Common myeloid progenitor, CD34-positive (primary cell): ENCODE results near the gene KLHL26.
"Not testable (repeated sequence)": the region's sequence is repeated elsewhere in the genome, so short reads cannot be mapped to it uniquely, and the experiment has no call there.

ENCODE experiments used
- CTCF ChIA-PET: fragments of 350-600 bp; sonication (Branson Sonifier 250); formaldehyde crosslinking; loops from one replicate; lab custom pipeline; 2021; ENCODE audit warnings: antibody characterized with exemption; lab: Charles Lee
- POLR2A ChIA-PET: fragments of 350-600 bp; sonication (Branson Sonifier 250); formaldehyde crosslinking; loops from one replicate; lab custom pipeline; 2021; ENCODE audit warnings: antibody characterized with exemption; lab: Charles Lee
- DNase-seq, 3 donors: peaks; one replicate each; pipeline versions ENCODE4 v3.0.0 to v3.0.0-alpha.2; 2013
- H3K27ac ChIP-seq, 2 experiments: 1 replicate in 1 of 2; 2 replicates in 1 of 2; pipeline ENCODE4 v1.7.0; 2013; ENCODE audit warnings: inconsistent platforms in 2 of 2, low read length in 2 of 2, mild to moderate bottlenecking in 2 of 2, low read depth in 1 of 2, moderate library complexity in 1 of 2; ENCODE audit not compliant: severe bottlenecking in 2 of 2, insufficient read depth in 1 of 2, poor library complexity in 1 of 2
- H3K27me3 ChIP-seq, 5 experiments: replicated peaks in 2 of 5; 1 replicate in 3 of 5; 2 replicates in 2 of 5; pipeline versions ENCODE4 v1.6.1 to v1.7.0; 2013; ENCODE audit warnings: low read length in 4 of 5, mild to moderate bottlenecking in 2 of 5, moderate library complexity in 2 of 5, inconsistent platforms in 1 of 5; ENCODE audit not compliant: insufficient read depth in 5 of 5, control insufficient read depth in 4 of 5
- H3K36me3 ChIP-seq, 4 experiments: 1 replicate in 2 of 4; 2 replicates in 2 of 4; pipeline versions ENCODE4 v1.6.1 to v1.7.0; 2013; ENCODE audit warnings: low read length in 3 of 4, control low read depth in 1 of 4, mild to moderate bottlenecking in 1 of 4; ENCODE audit not compliant: control insufficient read depth in 4 of 4, insufficient read depth in 4 of 4
- H3K4me1 ChIP-seq, 4 experiments: 1 replicate in 3 of 4; 2 replicates in 1 of 4; pipeline versions ENCODE4 v1.6.1 to v1.7.1; 2013; ENCODE audit warnings: low read length in 3 of 4, mild to moderate bottlenecking in 3 of 4, control low read depth in 1 of 4, inconsistent platforms in 1 of 4, moderate library complexity in 1 of 4; ENCODE audit not compliant: control insufficient read depth in 4 of 4, insufficient read depth in 4 of 4; ENCODE audit errors: control extremely low read depth in 1 of 4
- H3K4me3 ChIP-seq, 7 experiments: 1 replicate in 4 of 7; 2 replicates in 3 of 7; pipeline versions ENCODE4 v1.5.1 to v1.7.0; 2013; ENCODE audit warnings: mild to moderate bottlenecking in 7 of 7, low read length in 6 of 7, moderate library complexity in 6 of 7, inconsistent platforms in 2 of 7, low read depth in 2 of 7, control low read depth in 1 of 7; ENCODE audit not compliant: insufficient read depth in 4 of 7, control insufficient read depth in 1 of 7; ENCODE audit errors: extremely low read depth in 1 of 7
- H3K9me3 ChIP-seq, 5 experiments: 1 replicate in 4 of 5; 2 replicates in 1 of 5; pipeline versions ENCODE4 v1.6.1 to v1.7.1; 2013; ENCODE audit warnings: low read length in 4 of 5, mild to moderate bottlenecking in 2 of 5, inconsistent platforms in 1 of 5, low read depth in 1 of 5, moderate library complexity in 1 of 5; ENCODE audit not compliant: control insufficient read depth in 4 of 5, insufficient read depth in 2 of 5; ENCODE audit errors: control extremely low read depth in 1 of 5
- WGBS: methylation state at CpG from one replicate; pipeline ENCODE4 v1.1.5; 2013; ENCODE audit not compliant: insufficient coverage; 5-methylcytosine and 5-hydroxymethylcytosine counted together

KLHL26 gene

DNA sequence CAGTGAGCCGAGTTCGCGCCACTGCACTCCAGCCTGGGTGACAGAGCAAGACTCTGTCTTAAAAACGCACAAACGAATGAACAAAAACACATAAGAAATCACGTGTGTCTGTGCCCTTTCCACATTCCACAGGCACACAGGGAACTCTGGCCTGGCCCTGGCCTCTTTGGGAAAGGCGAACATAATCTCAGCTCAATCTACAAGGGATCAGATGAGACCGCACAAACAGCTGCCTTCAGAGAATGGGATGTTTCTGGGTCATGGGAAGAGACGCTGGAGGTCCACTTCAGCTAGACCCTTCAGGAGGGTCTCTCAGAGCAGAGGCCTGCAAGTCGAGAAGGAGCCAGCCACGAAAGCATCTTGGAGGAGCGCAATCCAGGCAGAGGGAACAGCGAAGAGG lies 40.3 kb downstream of the KLHL26 start:
- H3K27ac ChIP-seq, result no peak overlapping the region
- H3K27me3 ChIP-seq, result no peaks in the 10 kb centered on the region
- WGBS, result 99% methylated on average over 9 of the region's 13 CpGs
- H3K36me3 ChIP-seq, result no peaks in the 10 kb centered on the region
- no peak for DNase-seq
- POLR2A ChIA-PET, result no interaction called here
- no peaks in the 10 kb centered on the region for H3K9me3 ChIP-seq
- H3K4me1 ChIP-seq, result peaks cover 0 to 9% (median 0%) of the 10 kb centered on the region in 4 experiments
- H3K4me3 ChIP-seq, result no peak overlapping the region
- CTCF ChIA-PET, result interaction anchor here (0.7 to 1.9 kb wide), 11 partner anchors 11 to 226 kb away, joined by 3 to 9 read pairs (median 4); no protein-coding TSS in a partner anchor

GRCh38 chr19:18680148-18680547 lies 43.3 kb downstream of the KLHL26 start:
- CTCF ChIA-PET, DNase-seq, H3K4me3 ChIP-seq, POLR2A ChIA-PET, H3K27ac ChIP-seq, H3K9me3 ChIP-seq, H3K27me3 ChIP-seq, H3K36me3 ChIP-seq: not testable (repeated sequence)
- peaks cover 0 to 26% (median 14%) of the 10 kb centered on the region in 4 experiments for H3K4me1 ChIP-seq
- 100% methylated on average over 1 of the region's 1 CpG for WGBS

DNA sequence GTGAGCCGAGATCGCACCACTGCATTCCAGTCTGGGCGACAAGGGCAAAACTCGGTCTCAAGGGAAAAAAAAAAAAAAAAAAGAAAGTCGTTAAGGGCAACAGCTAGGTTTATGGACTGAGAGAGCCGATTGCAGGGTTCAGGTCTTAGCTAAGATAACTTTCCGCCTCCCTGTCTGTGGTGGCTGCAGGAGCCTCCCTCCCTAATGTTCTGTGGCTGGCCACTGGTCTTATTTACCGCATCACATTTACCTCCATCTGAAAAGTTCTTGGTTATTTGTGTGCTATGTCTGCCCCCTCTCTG lies 45.9 kb downstream of the KLHL26 start:
- Histone ChIP-seq H3K9me3 (no peaks in the 10 kb centered on the region), H3K27me3 (no peaks in the 10 kb centered on the region), H3K36me3 (no peaks in the 10 kb centered on the region), H3K27ac (no peak overlapping the region), H3K4me3 (peak overlapping the region in 6 of 7 experiments; percentile 65 to 83 (median 74)), H3K4me1 (peaks cover 0 to 25% (median 14%) of the 10 kb centered on the region in 4 experiments)
- ChIA-PET POLR2A (no interaction called here), CTCF (interaction anchor here (0.7 to 2.7 kb wide), 4 partner anchors 11 to 186 kb away, joined by 3 to 6 read pairs (median 4); no protein-coding TSS in a partner anchor)
- DNase-seq, result no peak
- WGBS, result 86% methylated on average over 4 of the region's 8 CpGs

GRCh38 chr19:18683109-18683957 lies 46.5 kb downstream of the KLHL26 start, which contains the start of gene CRTC1:
Gene CRTC1 (plus strand): TSS chr19:18683680. CDS start chr19:18683703, 23 bp downstream.
- DNase-seq, result peak; percentile 84 to 90 (median 89)
- POLR2A ChIA-PET, result no interaction called here
- Histone ChIP-seq H3K4me3 (peak within 1 kb of the TSS; percentile 60 to 83 (median 73)), H3K9me3 (no peaks in the 10 kb centered on the region), H3K36me3 (no peaks in the 10 kb centered on the region), H3K27ac (peak within 1 kb of the TSS in 1 of 2 experiments; percentile 66), H3K4me1 (peaks cover 0 to 19% (median 14%) of the 10 kb centered on the region in 4 experiments), H3K27me3 (no peaks in the 10 kb centered on the region)
- 2% methylated on average over 36 of the region's 93 CpGs for WGBS
- CTCF ChIA-PET, result interaction anchor here (2.7 kb wide), 1 partner anchor 89 kb away, joined by 6 read pairs; no protein-coding TSS in a partner anchor

DNA sequence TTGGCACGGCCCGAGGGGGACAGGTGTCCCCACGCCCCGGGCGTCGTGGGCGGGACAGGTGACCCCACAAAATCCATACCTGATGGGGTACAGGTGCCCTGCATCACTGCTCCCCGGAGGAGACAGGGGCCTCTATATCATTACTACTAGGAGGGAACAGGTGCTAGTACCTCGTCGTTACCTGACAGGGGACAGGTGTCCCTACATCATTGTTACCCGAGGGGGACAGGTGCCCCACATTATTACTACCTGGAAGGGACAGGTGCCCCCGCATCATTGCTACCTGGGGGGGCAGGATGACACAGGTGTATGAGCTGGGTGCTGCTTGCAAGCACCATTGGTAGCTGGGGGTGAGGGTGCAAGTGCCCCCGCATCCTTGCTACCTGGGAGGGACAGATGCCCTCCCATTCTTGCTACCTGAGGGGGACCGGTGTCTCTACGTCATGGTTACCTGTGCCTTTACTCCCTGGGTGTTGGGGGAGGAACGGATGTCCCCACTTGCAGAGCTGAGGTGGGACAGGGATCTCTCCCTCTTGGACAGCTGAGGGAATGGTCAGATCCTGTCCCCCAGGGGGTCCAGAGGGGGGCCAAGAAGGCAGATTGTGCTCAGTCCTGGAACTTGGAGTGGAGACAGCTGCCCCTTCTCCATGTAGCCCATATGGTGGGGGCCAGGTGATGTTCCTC lies 47.3 kb downstream of the KLHL26 start:
- Histone ChIP-seq H3K27me3 (no peaks in the 10 kb centered on the region), H3K4me3 (peak overlapping the region; percentile 28 to 83 (median 71)), H3K9me3 (no peaks in the 10 kb centered on the region), H3K4me1 (peaks cover 0 to 17% (median 14%) of the 10 kb centered on the region in 4 experiments), H3K27ac (no peak overlapping the region), H3K36me3 (no peaks in the 10 kb centered on the region)
- 28% methylated on average over 7 of the region's 16 CpGs for WGBS
- POLR2A ChIA-PET, result no interaction called here
- no peak for DNase-seq
- CTCF ChIA-PET, result interaction anchor here (0.5 to 1.5 kb wide), 2 partner anchors 9 to 79 kb away, joined by 3 read pairs; no protein-coding TSS in a partner anchor

DNA sequence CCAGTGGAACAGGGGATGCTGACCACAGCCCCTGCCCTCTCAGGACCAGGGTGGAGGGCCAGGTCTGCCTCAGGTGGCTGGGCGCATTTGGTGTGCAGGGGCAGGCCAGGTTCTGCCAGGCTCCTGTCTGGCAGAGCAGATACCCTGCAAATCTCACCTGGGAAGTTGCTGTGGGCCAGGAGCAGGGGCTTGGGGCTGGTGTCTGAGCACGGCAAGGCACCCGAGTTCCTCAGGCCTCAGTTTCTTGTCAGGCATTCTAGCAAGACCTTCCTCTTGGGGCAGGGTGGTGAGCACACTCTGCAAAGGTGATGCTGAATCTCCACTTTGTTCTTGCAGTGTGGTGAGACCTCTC lies 47.8 kb downstream of the KLHL26 start:
- peaks cover 0 to 17% (median 14%) of the 10 kb centered on the region in 4 experiments for H3K4me1 ChIP-seq
- ChIA-PET POLR2A (no interaction called here), CTCF (interaction anchor here (0.5 to 1.5 kb wide), 2 partner anchors 10 to 79 kb away, joined by 3 read pairs; no protein-coding TSS in a partner anchor)
- WGBS, result 100% methylated on average over 3 of the region's 3 CpGs
- no peak for DNase-seq
- peak overlapping the region in 3 of 7 experiments; percentile 71 to 83 (median 73) for H3K4me3 ChIP-seq
- H3K9me3 ChIP-seq, result no peaks in the 10 kb centered on the region
- H3K27me3 ChIP-seq, result no peaks in the 10 kb centered on the region
- H3K27ac ChIP-seq, result no peak overlapping the region
- no peaks in the 10 kb centered on the region for H3K36me3 ChIP-seq
